Fibroblast of lung (primary cell): ENCODE results near the gene CHCHD5. TPM values are rescaled to one million over a fixed set of nuclear protein-coding genes. Genes with fewer than 3 reads are reported as not detected.

ENCODE experiments used
- DNase-seq, 2 donors: peaks; one replicate each; pipeline versions ENCODE4 v3.0.0 to v3.0.0-alpha.2; 2010; ENCODE audit warnings: low read depth in 2 of 2
- H2AFZ ChIP-seq: 2 replicates; pipeline ENCODE4 v1.5.1; 2012; ENCODE audit warnings: low read length, control low read depth, inconsistent platforms
- H3K27ac ChIP-seq: 2 replicates; pipeline ENCODE4 v1.5.1; 2011; ENCODE audit warnings: low read length, control low read depth; ENCODE audit not compliant: insufficient read depth
- H3K27me3 ChIP-seq: 2 replicates; pipeline ENCODE4 v1.5.1; 2011; ENCODE audit warnings: mild to moderate bottlenecking, low read length; ENCODE audit not compliant: control insufficient read depth, insufficient read depth
- H3K36me3 ChIP-seq: 2 replicates; pipeline ENCODE4 v1.5.1; 2011; ENCODE audit warnings: low read length; ENCODE audit not compliant: control insufficient read depth, insufficient read depth
- H3K4me1 ChIP-seq: 2 replicates; pipeline ENCODE4 v1.5.1; 2011; ENCODE audit warnings: low read length; ENCODE audit not compliant: control insufficient read depth, insufficient read depth; ENCODE audit errors: extremely low read depth
- H3K4me2 ChIP-seq: 2 replicates; pipeline ENCODE4 v1.5.1; 2011; ENCODE audit warnings: low read length, control low read depth; ENCODE audit not compliant: insufficient read depth; ENCODE audit errors: extremely low read depth
- H3K4me3 ChIP-seq, 4 experiments: fragments of 200-600 bp in 1 of 4; sonication (generic) in 1 of 4; replicated peaks in 1 of 4; 2 replicates each; pipeline ENCODE4 v1.5.1; 2011 to 2016; ENCODE audit warnings: low read length in 4 of 4, low read depth in 3 of 4, mild to moderate bottlenecking in 3 of 4, control low read depth in 2 of 4, inconsistent platforms in 1 of 4, mixed read lengths in 1 of 4; ENCODE audit not compliant: insufficient read depth in 1 of 4; ENCODE audit errors: control extremely low read depth in 1 of 4
- H3K79me2 ChIP-seq: 2 replicates; pipeline ENCODE4 v1.5.1; 2012; ENCODE audit warnings: mild to moderate bottlenecking, low read length, inconsistent platforms; ENCODE audit not compliant: control insufficient read depth, insufficient read depth
- H3K9ac ChIP-seq: 2 replicates; pipeline ENCODE4 v1.5.1; 2011; ENCODE audit warnings: mild to moderate bottlenecking, low read length, control low read depth; ENCODE audit not compliant: insufficient read depth
- H3K9me3 ChIP-seq: 2 replicates; pipeline ENCODE4 v1.5.1; 2012; ENCODE audit warnings: low read depth, low read length; ENCODE audit not compliant: control insufficient read depth, insufficient read depth
- H4K20me1 ChIP-seq: 2 replicates; pipeline ENCODE4 v1.5.1; 2011; ENCODE audit warnings: low read length; ENCODE audit not compliant: control insufficient read depth, insufficient read depth; ENCODE audit errors: extremely low read depth
- EZH2 ChIP-seq: IDR thresholded peaks from 2 replicates; pipeline ENCODE4 v1.5.1; 2012; ENCODE audit warnings: low read length, control low read depth, mild to moderate bottlenecking; ENCODE audit errors: missing control alignments
- polyA plus RNA-seq, 2 donors: library from polyadenylated mRNA; depleted of rRNA in 1 of 2; stranded (reverse) in 1 of 2; unstranded in 1 of 2; fragments of >200 nt; gene quantifications; 2 replicates each; pipeline ENCODE4 v1.2.1, GENCODE V29; 2011 to 2012; ENCODE audit warnings: missing spikeins in 1 of 2
- total RNA-seq: library from RNA; depleted of rRNA; stranded (reverse); fragments of >200 nt; gene quantifications from 2 replicates; pipeline ENCODE4 v1.2.1, GENCODE V29; 2014
- TF ChIP-seq, protein P1 (sequence below), 2 donors: IDR thresholded peaks in 1 of 2; conservative IDR thresholded peaks in 1 of 2; 1 replicate in 1 of 2; 2 replicates in 1 of 2; pipeline ENCODE4 v1.5.1; 2011 to 2012; ENCODE audit warnings: low read length in 2 of 2, control low read depth in 1 of 2, inconsistent platforms in 1 of 2, low read depth in 1 of 2, mild to moderate bottlenecking in 1 of 2

Gene CHCHD5
- total and polyA plus RNA-seq, 2 donors (not counting 1 experiment from before 2014, with no cell fraction given) = 10.5 to 17.0 TPM

GRCh38 chr2:112588611-112589045 is 4.2 kb downstream of the CHCHD5 start:
- TF ChIP-seq, protein P1, sequence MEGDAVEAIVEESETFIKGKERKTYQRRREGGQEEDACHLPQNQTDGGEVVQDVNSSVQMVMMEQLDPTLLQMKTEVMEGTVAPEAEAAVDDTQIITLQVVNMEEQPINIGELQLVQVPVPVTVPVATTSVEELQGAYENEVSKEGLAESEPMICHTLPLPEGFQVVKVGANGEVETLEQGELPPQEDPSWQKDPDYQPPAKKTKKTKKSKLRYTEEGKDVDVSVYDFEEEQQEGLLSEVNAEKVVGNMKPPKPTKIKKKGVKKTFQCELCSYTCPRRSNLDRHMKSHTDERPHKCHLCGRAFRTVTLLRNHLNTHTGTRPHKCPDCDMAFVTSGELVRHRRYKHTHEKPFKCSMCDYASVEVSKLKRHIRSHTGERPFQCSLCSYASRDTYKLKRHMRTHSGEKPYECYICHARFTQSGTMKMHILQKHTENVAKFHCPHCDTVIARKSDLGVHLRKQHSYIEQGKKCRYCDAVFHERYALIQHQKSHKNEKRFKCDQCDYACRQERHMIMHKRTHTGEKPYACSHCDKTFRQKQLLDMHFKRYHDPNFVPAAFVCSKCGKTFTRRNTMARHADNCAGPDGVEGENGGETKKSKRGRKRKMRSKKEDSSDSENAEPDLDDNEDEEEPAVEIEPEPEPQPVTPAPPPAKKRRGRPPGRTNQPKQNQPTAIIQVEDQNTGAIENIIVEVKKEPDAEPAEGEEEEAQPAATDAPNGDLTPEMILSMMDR (conservative IDR thresholded peaks at IDR 0.05 in 1 of 2, IDR thresholded peaks at IDR 0.05 in 1 of 2; ENCODE audit: low read depth in 1 of 2, low read length in 2 of 2) = no peak
- no peak for TF ChIP-seq EZH2
- peaks cover 7% of the 10 kb centered on the region for H3K4me1 ChIP-seq
- H2AFZ ChIP-seq = no peak overlapping the region
- no peaks in the 10 kb centered on the region for H3K9me3 ChIP-seq
- H3K36me3 ChIP-seq = peaks cover 3% of the 10 kb centered on the region
- H3K79me2 ChIP-seq = no peaks in the 10 kb centered on the region
- H4K20me1 ChIP-seq = no peaks in the 10 kb centered on the region
- no peak overlapping the region for H3K9ac ChIP-seq
- H3K27ac ChIP-seq = no peak overlapping the region
- DNase-seq = no peak
- H3K4me3 ChIP-seq = no peak overlapping the region
- H3K4me2 ChIP-seq = no peak overlapping the region
- no peaks in the 10 kb centered on the region for H3K27me3 ChIP-seq

DNA sequence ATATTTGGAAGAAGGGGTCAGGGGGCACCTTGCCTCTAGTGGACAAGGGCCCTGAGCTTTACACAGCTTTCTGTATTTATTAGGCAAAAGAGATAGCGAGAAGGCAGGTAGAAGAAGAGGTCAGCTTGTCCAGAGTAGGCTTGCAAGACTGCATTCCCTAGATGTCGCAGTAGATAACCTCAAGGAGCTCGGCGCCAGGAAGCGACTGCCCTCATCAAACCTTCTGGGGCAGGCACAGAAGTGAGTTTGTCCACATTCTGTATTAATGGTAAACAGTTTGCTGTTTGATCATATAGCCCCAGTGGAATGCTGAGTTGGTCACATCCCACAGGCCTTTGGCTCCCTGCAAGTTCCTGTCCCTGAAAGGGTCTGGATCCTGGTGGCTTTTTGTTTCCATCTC is 7.0 kb downstream of the CHCHD5 start:
- Histone ChIP-seq H3K9me3 (no peaks in the 10 kb centered on the region), H3K27ac (no peak overlapping the region), H3K27me3 (no peaks in the 10 kb centered on the region), H3K79me2 (no peaks in the 10 kb centered on the region), H3K4me2 (no peak overlapping the region), H3K4me1 (no peaks in the 10 kb centered on the region), H3K36me3 (peaks cover 3% of the 10 kb centered on the region), H3K4me3 (no peak overlapping the region), H2AFZ (no peak overlapping the region), H3K9ac (no peak overlapping the region), H4K20me1 (no peaks in the 10 kb centered on the region)
- no peak for DNase-seq
- TF ChIP-seq, protein P1 (conservative IDR thresholded peaks at IDR 0.05 in 1 of 2, IDR thresholded peaks at IDR 0.05 in 1 of 2; ENCODE audit: low read depth in 1 of 2, low read length in 2 of 2) = no peak
- no peak for TF ChIP-seq EZH2

DNA sequence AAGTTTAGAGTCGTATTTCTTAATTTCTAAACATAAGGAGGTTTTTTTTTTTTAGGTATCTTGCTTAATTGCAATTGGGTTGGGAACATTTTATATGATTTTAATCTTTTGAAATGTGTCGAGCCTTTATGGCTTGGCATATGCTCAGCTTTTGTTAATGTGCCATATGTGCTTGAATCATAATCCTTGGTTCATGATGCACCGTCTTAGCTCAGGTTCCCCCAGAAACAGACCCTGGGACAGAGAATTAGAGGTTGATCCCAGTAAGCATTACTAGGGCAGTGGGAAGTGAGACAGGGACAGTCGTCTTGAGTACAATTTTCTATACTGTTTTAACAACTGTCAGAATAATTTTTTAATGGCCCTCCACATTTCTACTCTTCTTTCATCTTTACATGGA is 9.3 kb downstream of the CHCHD5 start:
- Histone ChIP-seq H3K36me3 (no peaks in the 10 kb centered on the region), H3K79me2 (no peaks in the 10 kb centered on the region), H3K4me3 (no peak overlapping the region), H3K4me1 (no peaks in the 10 kb centered on the region), H3K9ac (no peak overlapping the region), H3K9me3 (no peaks in the 10 kb centered on the region), H3K4me2 (no peak overlapping the region), H2AFZ (no peak overlapping the region), H4K20me1 (no peaks in the 10 kb centered on the region), H3K27me3 (no peaks in the 10 kb centered on the region), H3K27ac (no peak overlapping the region)
- TF ChIP-seq, protein P1 (conservative IDR thresholded peaks at IDR 0.05 in 1 of 2, IDR thresholded peaks at IDR 0.05 in 1 of 2; ENCODE audit: low read depth in 1 of 2, low read length in 2 of 2) = no peak
- TF ChIP-seq EZH2 = no peak
- no peak for DNase-seq
